NCI-H146 treated with DMSO at 0.1 percent for 48 hours (cell line): Measurements from ENCODE around the gene FRG1.
"Not testable (repeated sequence)": the region's sequence is repeated elsewhere in the genome, so short reads cannot be mapped to it uniquely, and the experiment has no call there.

Experiments
- DNase-seq: peaks from one replicate; lab custom pipeline; 2025; ENCODE audit not compliant: unreplicated experiment; lab: John Stamatoyannopoulos, UW

FRG1 gene

DNA sequence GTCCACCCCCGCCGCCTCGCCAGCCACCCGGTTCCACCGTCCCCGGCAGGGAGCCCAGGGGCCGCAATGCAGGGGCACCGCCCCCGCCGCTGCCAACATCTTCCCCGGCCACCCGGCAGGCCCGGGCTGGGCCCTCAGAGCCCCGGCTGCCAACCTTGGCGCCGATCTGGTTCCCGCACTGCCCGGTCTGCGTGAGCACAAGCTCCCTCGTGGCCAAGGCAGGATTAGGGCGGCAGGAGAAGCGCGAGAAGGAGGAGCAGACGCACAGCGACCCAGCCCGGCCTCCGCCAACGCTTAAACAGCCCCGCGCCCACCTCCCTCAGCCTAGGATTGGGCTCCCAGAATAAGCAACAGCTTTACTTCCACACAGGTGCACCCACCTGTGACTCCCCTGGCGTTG, 44.0 kb downstream of the FRG1 start:
- not testable (repeated sequence) for DNase-seq

DNA sequence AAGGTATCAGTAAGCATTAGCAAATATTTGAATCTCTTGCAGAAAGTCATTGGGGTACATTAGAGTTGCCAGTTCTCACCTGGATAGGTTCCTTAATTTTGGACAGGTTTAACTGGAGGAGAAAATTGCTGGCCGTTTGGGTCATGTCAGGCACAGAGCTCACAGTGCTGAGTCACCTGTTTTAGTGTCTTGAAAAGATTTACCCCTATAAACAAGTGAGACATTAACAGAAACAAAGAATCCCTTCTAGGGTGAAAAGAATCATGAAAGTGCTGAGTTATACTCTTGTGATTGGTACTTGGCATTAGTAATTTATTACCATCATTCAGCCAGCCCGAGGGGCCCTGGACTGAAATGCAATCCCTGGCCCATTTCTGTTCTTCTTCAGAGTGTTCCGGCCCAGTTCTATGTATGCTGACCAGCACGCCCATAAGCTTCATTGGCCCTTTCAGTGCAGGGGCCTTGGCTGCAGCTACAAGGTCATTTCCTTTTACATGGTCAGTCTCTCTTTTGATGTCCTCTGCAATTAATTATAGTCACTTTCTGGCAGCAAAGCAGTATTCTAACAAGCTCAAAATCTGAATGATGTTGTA, 45.1 kb downstream of the FRG1 start:
- DNase-seq: not testable (repeated sequence)

GRCh38 chr4:189988877-189989431, 48.3 kb downstream of the FRG1 start:
- no peak for DNase-seq

- not testable (repeated sequence) for DNase-seq
These were observed 49.3 kb downstream of the FRG1 start for GRCh38 chr4:189989941-189990340.
